AG10803 (cell line): ENCODE data around the gene ZIC1.

Experiments used
- DNase-seq: peaks from one replicate; pipeline ENCODE4 v3.0.0; 2010; ENCODE audit warnings: low read depth
- H3K4me3 ChIP-seq: 2 replicates; pipeline ENCODE4 v1.5.1; 2011; ENCODE audit warnings: mild to moderate bottlenecking, low read length, control low read depth
- TF ChIP-seq, protein P1 (sequence below): conservative IDR thresholded peaks from 2 replicates; pipeline ENCODE4 v1.5.1; 2011; ENCODE audit warnings: mild to moderate bottlenecking, low read length, control low read depth, inconsistent platforms

Gene ZIC1

GRCh38 chr3:147407498-147408187 is 1.5 kb upstream of the ZIC1 start:
- DNase-seq, result no peak
- TF ChIP-seq, protein P1, sequence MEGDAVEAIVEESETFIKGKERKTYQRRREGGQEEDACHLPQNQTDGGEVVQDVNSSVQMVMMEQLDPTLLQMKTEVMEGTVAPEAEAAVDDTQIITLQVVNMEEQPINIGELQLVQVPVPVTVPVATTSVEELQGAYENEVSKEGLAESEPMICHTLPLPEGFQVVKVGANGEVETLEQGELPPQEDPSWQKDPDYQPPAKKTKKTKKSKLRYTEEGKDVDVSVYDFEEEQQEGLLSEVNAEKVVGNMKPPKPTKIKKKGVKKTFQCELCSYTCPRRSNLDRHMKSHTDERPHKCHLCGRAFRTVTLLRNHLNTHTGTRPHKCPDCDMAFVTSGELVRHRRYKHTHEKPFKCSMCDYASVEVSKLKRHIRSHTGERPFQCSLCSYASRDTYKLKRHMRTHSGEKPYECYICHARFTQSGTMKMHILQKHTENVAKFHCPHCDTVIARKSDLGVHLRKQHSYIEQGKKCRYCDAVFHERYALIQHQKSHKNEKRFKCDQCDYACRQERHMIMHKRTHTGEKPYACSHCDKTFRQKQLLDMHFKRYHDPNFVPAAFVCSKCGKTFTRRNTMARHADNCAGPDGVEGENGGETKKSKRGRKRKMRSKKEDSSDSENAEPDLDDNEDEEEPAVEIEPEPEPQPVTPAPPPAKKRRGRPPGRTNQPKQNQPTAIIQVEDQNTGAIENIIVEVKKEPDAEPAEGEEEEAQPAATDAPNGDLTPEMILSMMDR, result no peak
- no peak overlapping the region; the same call in 1 of the 2 replicates for H3K4me3 ChIP-seq

GRCh38 chr3:147408188-147409100 is 721 bp upstream of the ZIC1 start:
- peak overlapping the region; percentile 55 for H3K4me3 ChIP-seq

DNA sequence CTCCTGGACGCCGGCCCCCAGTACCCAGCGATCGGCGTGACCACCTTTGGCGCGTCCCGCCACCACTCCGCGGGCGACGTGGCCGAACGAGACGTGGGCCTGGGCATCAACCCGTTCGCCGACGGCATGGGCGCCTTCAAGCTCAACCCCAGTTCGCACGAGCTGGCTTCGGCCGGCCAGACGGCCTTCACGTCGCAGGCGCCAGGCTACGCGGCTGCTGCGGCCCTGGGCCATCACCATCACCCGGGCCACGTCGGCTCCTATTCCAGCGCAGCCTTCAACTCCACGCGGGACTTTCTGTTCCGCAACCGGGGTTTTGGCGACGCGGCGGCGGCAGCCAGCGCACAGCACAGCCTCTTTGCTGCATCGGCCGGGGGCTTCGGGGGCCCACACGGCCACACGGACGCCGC is 956 bp downstream of the ZIC1 start:
- DNase-seq, result no peak
- TF ChIP-seq, protein P1, result no peak
- H3K4me3 ChIP-seq, result peak overlapping the region; percentile 66

More at GRCh38 chr3:147408188-147409100, 721 bp upstream of the ZIC1 start:
- DNase-seq, result no peak
- TF ChIP-seq, protein P1, result no peak

DNA sequence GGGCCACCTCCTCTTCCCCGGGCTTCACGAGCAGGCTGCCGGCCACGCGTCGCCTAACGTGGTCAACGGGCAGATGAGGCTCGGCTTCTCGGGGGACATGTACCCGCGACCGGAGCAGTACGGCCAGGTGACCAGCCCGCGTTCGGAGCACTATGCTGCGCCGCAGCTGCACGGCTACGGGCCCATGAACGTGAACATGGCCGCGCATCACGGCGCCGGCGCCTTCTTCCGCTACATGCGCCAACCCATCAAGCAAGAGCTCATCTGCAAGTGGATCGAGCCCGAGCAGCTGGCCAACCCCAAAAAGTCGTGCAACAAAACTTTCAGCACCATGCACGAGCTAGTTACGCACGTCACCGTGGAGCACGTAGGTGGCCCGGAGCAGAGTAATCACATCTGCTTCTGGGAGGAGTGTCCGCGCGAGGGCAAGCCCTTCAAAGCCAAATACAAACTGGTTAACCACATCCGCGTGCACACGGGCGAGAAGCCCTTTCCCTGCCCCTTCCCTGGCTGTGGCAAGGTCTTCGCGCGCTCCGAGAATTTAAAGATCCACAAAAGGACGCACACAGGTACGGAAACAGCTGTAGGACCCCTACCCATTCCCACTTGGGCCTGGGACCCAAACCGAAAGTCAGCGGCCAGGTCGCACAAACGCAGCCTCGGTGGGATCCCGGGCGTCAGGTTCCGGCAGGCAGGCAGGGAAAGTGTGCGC is 1.5 kb downstream of the ZIC1 start:
- peak; percentile 81 for DNase-seq
- TF ChIP-seq, protein P1, result no peak
- H3K4me3 ChIP-seq, result peak overlapping the region; percentile 66

GRCh38 chr3:147411238-147411814 is 2.2 kb downstream of the ZIC1 start:
- DNase-seq, result peak; percentile 59
- TF ChIP-seq, protein P1, result no peak
- H3K4me3 ChIP-seq, result peak overlapping the region; percentile 66

- TF ChIP-seq, protein P1, result no peak
- no peak for DNase-seq
- peak overlapping the region; percentile 66 for H3K4me3 ChIP-seq
These were observed 2.7 kb downstream of the ZIC1 start for GRCh38 chr3:147411815-147412241.
